Parathyroid adenoma (tissue), 2 donors: ENCODE measurements around the gene MFSD6.

Experiments used
- H2AFZ ChIP-seq: fragments of 300-600 bp; sonication (generic); one replicate; pipeline ENCODE4 v1.7.0; 2017; ENCODE audit warnings: antibody characterized with exemption, mild to moderate bottlenecking
- H3K27ac ChIP-seq: fragments of 300-600 bp; sonication (generic); one replicate; pipeline ENCODE4 v1.7.0; 2017
- H3K27me3 ChIP-seq: fragments of 300-600 bp; sonication (generic); one replicate; pipeline ENCODE4 v1.7.0; 2017; ENCODE audit warnings: low read length; ENCODE audit not compliant: control insufficient read depth, insufficient read depth
- H3K36me3 ChIP-seq: fragments of 300-600 bp; sonication (generic); one replicate; pipeline ENCODE4 v1.7.0; 2017; ENCODE audit warnings: low read length; ENCODE audit not compliant: control insufficient read depth, insufficient read depth
- H3K4me1 ChIP-seq: fragments of 300-600 bp; sonication (generic); one replicate; pipeline ENCODE4 v1.7.0; 2017; ENCODE audit warnings: control low read depth
- H3K4me2 ChIP-seq: fragments of 300-600 bp; sonication (generic); one replicate; pipeline ENCODE4 v1.7.0; 2017; ENCODE audit warnings: low read length
- H3K4me3 ChIP-seq: fragments of 300-600 bp; sonication (generic); one replicate; pipeline ENCODE4 v1.7.0; 2017; ENCODE audit warnings: low read depth, low read length
- H3K79me2 ChIP-seq: fragments of 300-600 bp; sonication (generic); one replicate; pipeline ENCODE4 v1.7.0; 2017; ENCODE audit warnings: control low read depth
- H3K9ac ChIP-seq: fragments of 300-600 bp; sonication (generic); one replicate; pipeline ENCODE4 v1.7.0; 2017; ENCODE audit warnings: mild to moderate bottlenecking
- H3K9me3 ChIP-seq: fragments of 300-600 bp; sonication (generic); one replicate; pipeline ENCODE4 v1.7.0; 2017; ENCODE audit warnings: low read length; ENCODE audit not compliant: control insufficient read depth
- CTCF ChIP-seq: fragments of 300-600 bp; sonication (generic); IDR thresholded peaks from one replicate; pipeline ENCODE4 v1.7.0; 2017; ENCODE audit warnings: antibody characterized with exemption, mild to moderate bottlenecking
- donor health status: primary hyperparathyroidism.

MFSD6 gene

GRCh38 chr2:190376083-190376482 lies 32.1 kb upstream of the MFSD6 start:
- H3K79me2 ChIP-seq, result no peaks in the 10 kb centered on the region
- no peaks in the 10 kb centered on the region for H3K36me3 ChIP-seq
- H3K27ac ChIP-seq, result no peak overlapping the region
- no peaks in the 10 kb centered on the region for H3K9me3 ChIP-seq
- H3K4me2 ChIP-seq, result no peak overlapping the region
- H3K4me3 ChIP-seq, result no peak overlapping the region
- TF ChIP-seq CTCF, result no peak
- no peak overlapping the region for H2AFZ ChIP-seq
- H3K9ac ChIP-seq, result no peak overlapping the region
- H3K4me1 ChIP-seq, result no peaks in the 10 kb centered on the region
- no peaks in the 10 kb centered on the region for H3K27me3 ChIP-seq

DNA sequence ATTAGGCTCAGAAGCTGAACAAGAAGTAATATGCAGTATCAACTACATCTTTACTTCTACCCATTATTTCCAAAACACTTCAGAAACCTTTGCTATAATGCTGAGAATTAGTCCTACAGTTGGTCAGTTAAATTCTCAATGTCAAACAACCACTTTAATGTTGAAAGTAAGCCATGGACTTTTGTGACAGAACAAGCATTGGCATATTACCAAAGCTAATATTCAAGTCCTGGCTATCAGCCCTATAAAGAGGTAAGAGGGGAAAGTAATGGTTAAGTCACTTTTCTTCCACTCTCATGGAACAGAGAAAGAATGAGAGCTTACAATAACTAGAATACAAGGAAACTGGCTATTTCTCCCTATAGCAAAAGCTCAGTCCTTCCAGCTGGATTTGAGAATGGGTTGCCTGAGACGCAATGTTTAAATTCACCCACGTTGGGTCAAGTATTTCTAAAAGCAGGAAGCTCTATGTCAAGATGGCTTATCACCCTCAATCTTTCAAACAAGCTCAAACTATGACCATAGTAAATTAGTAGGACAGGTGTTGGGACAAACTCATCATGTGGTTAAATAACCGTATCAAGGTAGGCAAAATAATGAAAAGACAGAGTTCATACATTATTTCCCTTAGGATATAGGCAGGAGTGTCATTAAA lies 31.4 kb upstream of the MFSD6 start:
- Histone ChIP-seq H2AFZ (no peak overlapping the region), H3K4me3 (no peak overlapping the region), H3K36me3 (no peaks in the 10 kb centered on the region), H3K27me3 (no peaks in the 10 kb centered on the region), H3K27ac (no peak overlapping the region), H3K4me1 (no peaks in the 10 kb centered on the region), H3K9ac (no peak overlapping the region), H3K79me2 (no peaks in the 10 kb centered on the region), H3K9me3 (no peaks in the 10 kb centered on the region), H3K4me2 (no peak overlapping the region)
- no peak for TF ChIP-seq CTCF

DNA sequence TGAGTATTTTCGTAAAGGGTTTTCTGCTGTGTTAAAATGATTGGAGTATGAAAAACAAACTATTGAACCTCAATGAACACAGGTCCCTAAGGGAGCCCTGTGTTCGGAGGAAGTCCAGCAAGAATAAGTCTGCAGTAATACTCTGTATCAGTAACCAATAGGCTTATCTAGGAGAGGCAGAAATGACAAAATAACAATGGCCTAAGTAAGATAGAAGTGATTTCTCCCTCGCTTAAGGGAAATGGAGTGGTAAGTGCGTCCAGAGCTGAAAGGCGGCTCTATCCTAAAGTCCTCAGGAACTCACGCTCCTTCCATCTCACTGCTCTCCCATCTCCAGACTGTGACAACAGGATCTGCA lies 29.3 kb upstream of the MFSD6 start:
- no peak overlapping the region for H3K4me2 ChIP-seq
- no peaks in the 10 kb centered on the region for H3K36me3 ChIP-seq
- TF ChIP-seq CTCF, result no peak
- no peak overlapping the region for H2AFZ ChIP-seq
- no peaks in the 10 kb centered on the region for H3K79me2 ChIP-seq
- no peak overlapping the region for H3K9ac ChIP-seq
- H3K27ac ChIP-seq, result no peak overlapping the region
- H3K4me1 ChIP-seq, result peaks cover 4% of the 10 kb centered on the region
- H3K27me3 ChIP-seq, result no peaks in the 10 kb centered on the region
- H3K4me3 ChIP-seq, result no peak overlapping the region
- H3K9me3 ChIP-seq, result no peaks in the 10 kb centered on the region

DNA sequence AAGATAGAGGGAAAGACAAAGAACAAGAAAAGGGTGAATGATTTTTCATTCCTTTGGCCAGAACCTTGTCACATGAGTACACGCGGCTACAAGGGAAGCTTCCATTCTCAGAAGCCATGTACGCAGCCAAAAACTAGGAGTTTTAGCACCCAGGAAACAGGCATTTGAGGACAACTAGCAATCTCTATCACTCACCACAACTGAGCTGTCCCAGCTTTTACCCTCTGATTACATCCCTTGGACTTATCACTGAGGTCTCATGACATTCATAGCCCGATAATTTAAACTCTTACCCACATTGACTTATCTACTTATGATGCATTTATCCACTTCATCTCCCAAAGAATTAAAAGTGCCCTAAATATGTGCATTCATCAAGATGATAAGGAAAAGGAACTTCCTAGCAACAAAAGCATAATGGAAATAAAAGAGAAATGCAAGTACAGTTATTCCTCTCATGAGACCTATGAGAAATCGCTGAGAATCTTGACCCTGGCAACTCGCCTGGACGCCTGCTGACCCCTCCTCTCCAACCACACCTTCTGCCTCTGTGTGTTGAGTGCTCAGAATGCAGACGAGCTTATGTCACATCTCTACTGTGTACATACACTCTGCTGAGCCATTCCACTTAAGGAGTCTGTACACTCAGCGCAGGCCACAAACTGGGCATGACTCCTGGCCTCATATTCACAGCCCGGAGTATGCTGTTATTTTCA lies 28.7 kb upstream of the MFSD6 start:
- H3K36me3 ChIP-seq, result no peaks in the 10 kb centered on the region
- no peak overlapping the region for H3K27ac ChIP-seq
- no peak overlapping the region for H2AFZ ChIP-seq
- H3K9me3 ChIP-seq, result no peaks in the 10 kb centered on the region
- H3K27me3 ChIP-seq, result no peaks in the 10 kb centered on the region
- H3K9ac ChIP-seq, result no peak overlapping the region
- H3K4me3 ChIP-seq, result no peak overlapping the region
- no peak for TF ChIP-seq CTCF
- H3K79me2 ChIP-seq, result no peaks in the 10 kb centered on the region
- H3K4me2 ChIP-seq, result no peak overlapping the region
- H3K4me1 ChIP-seq, result peaks cover 4% of the 10 kb centered on the region

- peak overlapping the region; percentile 26 for H2AFZ ChIP-seq
- no peak overlapping the region for H3K4me3 ChIP-seq
- no peak for TF ChIP-seq CTCF
- H3K4me1 ChIP-seq, result peaks cover 4% of the 10 kb centered on the region
- H3K36me3 ChIP-seq, result no peaks in the 10 kb centered on the region
- no peak overlapping the region for H3K9ac ChIP-seq
- no peaks in the 10 kb centered on the region for H3K9me3 ChIP-seq
- no peaks in the 10 kb centered on the region for H3K79me2 ChIP-seq
- no peak overlapping the region for H3K4me2 ChIP-seq
- H3K27me3 ChIP-seq, result no peaks in the 10 kb centered on the region
- no peak overlapping the region for H3K27ac ChIP-seq
These were observed 27.2 kb upstream of the MFSD6 start for GRCh38 chr2:190380962-190381412.
